GM18873 (cell line): ENCODE measurements around the gene XKRX.

ENCODE experiments used
- ATAC-seq: cut with Tn5 transposase; IDR thresholded peaks from one replicate; pipeline ENCODE4 v1.9.1; 2021; ENCODE audit warnings: mild to moderate bottlenecking, moderate library complexity, moderate number of reproducible peaks; ENCODE audit not compliant: unreplicated experiment, low FRiP score

XKRX gene

GRCh38 chrX:100928660-100929613, at the start of gene XKRX:
XKRX (minus strand) TSS chrX:100928917; CDS start chrX:100928304, 613 bp downstream.
- no peak for ATAC-seq

- ATAC-seq, result no peak
Measured at GRCh38 chrX:100976211-100976610, 47.5 kb upstream of the XKRX start.

DNA sequence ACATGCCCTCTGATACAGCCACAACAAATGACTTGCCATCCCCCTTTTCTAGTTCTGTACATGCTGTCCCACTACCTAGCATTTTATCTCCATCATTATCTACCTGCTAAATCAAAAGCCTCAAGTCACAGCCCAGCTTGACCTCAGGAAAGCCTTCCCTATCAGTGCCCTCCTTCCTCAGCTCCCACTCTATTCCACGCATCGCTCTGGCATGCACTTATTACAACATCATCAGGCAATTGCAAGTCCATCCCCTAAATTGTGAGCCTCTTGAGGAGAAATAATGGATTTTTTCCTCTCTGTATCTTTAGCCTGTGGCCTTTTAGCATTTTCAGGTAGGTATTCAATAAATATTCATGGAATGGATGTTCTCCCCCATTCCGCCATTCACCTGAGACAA, 46.5 kb upstream of the XKRX start:
- ATAC-seq, result no peak

- no peak for ATAC-seq
Measured at GRCh38 chrX:100973411-100973810, 44.7 kb upstream of the XKRX start.

- no peak for ATAC-seq
Measured at GRCh38 chrX:100969936-100970335, 41.2 kb upstream of the XKRX start.

- ATAC-seq, result no peak
Measured at GRCh38 chrX:100969408-100969807, 40.7 kb upstream of the XKRX start, which contains the start of gene ARL13A. ARL13A (plus strand) TSS chrX:100969708; CDS start chrX:100973690, 3,982 bp downstream.

DNA sequence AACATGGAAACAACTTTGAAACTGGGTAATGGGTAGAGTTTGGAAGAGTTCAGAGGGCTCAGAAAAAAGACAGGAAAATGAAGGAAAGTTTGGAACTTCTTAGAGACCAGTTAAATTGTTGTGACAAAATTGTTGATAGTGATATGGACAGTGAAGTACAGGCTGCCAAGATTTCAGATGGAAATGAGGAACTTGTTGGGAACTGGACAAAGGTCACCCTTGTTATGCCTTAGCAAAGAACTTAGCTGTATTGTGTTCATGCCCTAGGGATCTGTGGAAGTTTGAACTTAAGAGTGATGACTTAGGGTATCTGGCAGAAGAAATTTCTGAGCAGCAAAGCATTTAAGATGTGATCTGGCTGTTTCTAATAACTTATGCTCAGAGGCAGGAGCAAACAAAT, 35.6 kb upstream of the XKRX start:
- ATAC-seq, result no peak

- no peak for ATAC-seq
Measured at GRCh38 chrX:100962811-100963210, 34.1 kb upstream of the XKRX start.

- no peak for ATAC-seq
Measured at GRCh38 chrX:100948557-100948956, 19.8 kb upstream of the XKRX start.

GRCh38 chrX:100946299-100946927, 17.7 kb upstream of the XKRX start:
- ATAC-seq, result no peak

- no peak for ATAC-seq
Measured at GRCh38 chrX:100944601-100945000, 15.9 kb upstream of the XKRX start.

GRCh38 chrX:100939333-100939732, 10.6 kb upstream of the XKRX start:
- ATAC-seq, result no peak

DNA sequence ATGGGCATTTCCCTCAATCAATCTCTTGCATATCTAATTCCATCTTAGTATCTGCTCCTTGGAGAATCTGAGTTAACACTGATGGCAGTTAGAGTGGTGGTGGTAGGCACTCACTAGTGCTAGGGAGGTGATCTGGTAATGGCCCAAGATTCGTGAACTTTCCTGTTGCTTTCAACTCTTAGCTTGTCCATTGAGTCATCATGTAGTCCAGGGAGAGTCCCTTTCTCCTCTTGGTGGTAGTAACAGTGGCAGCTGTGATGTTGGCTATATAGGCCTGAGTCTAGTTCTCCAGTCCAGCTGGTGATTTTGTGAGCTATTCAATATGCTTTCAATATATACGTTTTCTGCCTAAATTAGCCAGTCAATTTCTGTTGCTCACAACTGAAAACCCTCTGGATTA, 7.0 kb upstream of the XKRX start:
- no peak for ATAC-seq

DNA sequence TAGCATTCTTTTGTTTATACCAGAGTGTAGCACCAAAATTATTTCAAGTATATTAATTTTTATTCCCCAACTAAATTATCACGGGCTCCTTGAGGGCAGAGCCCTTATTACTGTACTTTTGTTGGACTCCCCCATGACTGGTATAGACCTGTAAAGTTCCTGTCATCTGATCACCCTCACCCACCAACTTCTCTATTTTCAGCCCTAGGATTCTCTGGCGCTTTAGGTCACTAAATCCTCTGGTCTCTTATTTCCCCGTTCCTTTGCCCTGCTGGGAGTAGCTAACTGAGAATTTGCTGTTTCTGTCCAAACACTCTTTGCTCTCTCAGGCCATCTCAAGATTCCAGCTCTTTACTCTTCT, 3.2 kb upstream of the XKRX start:
- ATAC-seq, result peak; percentile 20

- peak; percentile 63 for ATAC-seq
Measured at GRCh38 chrX:100931218-100931924, 2.7 kb upstream of the XKRX start.

DNA sequence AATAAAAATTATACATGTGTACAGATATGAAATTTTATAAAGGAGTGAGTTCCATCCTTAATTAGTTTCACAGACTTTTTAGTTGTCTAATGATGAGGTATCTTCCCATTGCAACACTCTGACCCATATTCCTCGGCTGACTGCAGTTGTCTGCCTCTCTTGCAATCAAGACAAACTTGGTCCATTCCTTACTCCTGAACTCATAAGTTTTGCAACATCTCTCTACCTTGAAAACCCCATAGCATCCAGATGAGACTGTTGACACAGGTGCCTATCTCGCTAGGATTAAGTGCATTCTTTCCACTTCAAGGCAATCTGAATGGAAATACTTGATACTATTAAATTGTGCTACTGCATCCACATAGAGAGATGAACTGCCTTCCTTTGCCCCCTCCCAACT, 2.3 kb downstream of the XKRX start:
- no peak for ATAC-seq

- no peak for ATAC-seq
Measured at GRCh38 chrX:100924375-100924774, 4.3 kb downstream of the XKRX start.

- no peak for ATAC-seq
Measured at GRCh38 chrX:100915562-100915961, 13.2 kb downstream of the XKRX start.

GRCh38 chrX:100913111-100913510, 15.6 kb downstream of the XKRX start:
- no peak for ATAC-seq

GRCh38 chrX:100911731-100912130, 17.0 kb downstream of the XKRX start:
- ATAC-seq, result no peak

- no peak for ATAC-seq
Measured at GRCh38 chrX:100905620-100906019, 23.1 kb downstream of the XKRX start.
